Measurements from ENCODE around the gene PRPF40B.

GRCh38 chr12:49635036-49635435 lies 11.7 kb downstream of the PRPF40B start:
- TF ChIP-seq CTCF (IDR thresholded peaks at IDR 0.05; ENCODE audit: low read length) (no peak), EZH2 (optimal IDR thresholded peaks at IDR 0.05; ENCODE audit: low read depth, low read length) (no peak), EZH2phosphoT487 (IDR thresholded peaks at IDR 0.05; ENCODE audit: low read length) (no peak)

Data from MM.1S (cell line).